T47D (cell line): ENCODE data around the gene FGFRL1.

Source experiments
- DNase-seq, 2 experiments: peaks; one replicate each; pipeline versions ENCODE4 v3.0.0 to v3.0.0-alpha.2; 2011 to 2012; ENCODE audit warnings: low read depth in 1 of 2, low spot score in 1 of 2
- JUND ChIP-seq: IDR thresholded peaks from 2 replicates; pipeline ENCODE4 v1.6.1; 2012; ENCODE audit warnings: low read depth
- in situ Hi-C: cut with HindIII; loops from 2 replicates; pipeline ENCODE4 v1.10.0; 2016; ENCODE audit warnings: low sequenced_read_pairs, low pct_unique_long_range_greater_than_20kb

FGFRL1 gene

DNA sequence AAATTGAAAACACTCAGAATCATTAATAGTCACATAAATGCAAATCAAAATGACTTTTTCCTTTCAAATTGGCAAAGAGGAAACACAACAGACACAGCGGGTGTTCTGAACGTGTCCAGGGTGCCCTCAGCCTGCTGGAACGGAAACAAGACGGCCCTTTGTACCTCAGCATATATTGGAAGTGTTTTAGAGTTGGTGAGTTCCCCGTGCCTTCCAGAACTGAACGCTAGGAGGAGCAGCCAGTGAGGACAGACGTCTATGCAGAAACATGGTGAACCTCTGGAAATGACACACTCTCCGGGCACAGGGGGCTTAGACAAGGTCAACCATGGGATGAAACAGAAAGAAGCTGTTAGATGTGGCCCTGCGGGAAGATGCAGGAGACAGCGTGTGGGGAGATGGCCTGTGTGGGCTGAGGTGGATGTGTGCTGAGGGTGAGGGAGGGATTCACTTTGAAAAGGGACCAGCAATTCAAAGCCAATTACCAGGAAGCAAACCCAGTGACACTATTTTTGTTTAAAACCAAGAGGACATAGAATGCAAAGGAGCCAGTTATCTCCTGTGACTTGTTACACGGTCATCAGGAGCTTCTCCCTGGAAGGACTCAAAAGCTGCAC is 61.5 kb downstream of the FGFRL1 start:
- in situ Hi-C loops, result no loop called here
- peak; percentile 70 to 74 for DNase-seq
- TF ChIP-seq JUND, result no peak

DNA sequence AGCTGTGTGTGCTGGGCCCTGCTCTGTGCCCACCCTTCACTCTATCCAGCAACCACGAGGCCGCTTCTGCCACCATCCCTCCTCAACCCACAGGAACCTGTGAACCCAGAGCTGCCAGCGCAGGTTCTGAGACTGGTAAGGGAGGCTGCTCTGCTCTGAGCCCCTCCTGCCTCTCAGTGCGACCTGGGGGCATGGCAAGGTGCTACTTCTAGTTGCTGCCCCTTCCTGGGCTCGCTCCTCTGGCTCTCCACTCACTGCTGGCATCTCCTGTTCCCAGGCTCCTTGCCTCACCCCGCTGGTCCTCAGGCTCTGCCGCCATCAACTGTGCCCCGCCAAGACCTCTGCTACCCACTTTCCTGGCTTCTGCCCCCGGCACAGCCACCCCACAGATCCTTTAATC is 62.7 kb downstream of the FGFRL1 start:
- in situ Hi-C loops, result no loop called here
- TF ChIP-seq JUND, result no peak
- no peak for DNase-seq

DNA sequence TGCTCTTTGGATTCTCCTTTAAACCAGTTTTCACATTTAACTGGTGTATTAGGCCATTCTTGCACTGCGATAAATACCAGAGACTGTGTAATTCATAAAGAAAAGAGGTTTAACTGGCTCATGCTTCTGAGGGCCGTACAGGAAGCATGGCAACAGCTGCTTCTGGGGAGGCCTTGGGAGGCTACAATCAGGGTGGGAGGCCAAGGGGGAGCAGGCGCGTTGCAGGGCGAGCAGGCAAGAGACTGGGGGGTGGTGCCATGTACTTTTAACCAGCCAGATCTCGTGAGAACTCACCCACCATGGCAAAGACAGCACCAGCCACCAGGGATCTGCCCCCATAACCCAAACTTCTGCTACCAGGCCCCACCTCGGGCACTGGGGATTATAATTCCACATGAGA is 63.8 kb downstream of the FGFRL1 start:
- no peak for DNase-seq
- TF ChIP-seq JUND, result no peak
- in situ Hi-C loops, result no loop called here

DNA sequence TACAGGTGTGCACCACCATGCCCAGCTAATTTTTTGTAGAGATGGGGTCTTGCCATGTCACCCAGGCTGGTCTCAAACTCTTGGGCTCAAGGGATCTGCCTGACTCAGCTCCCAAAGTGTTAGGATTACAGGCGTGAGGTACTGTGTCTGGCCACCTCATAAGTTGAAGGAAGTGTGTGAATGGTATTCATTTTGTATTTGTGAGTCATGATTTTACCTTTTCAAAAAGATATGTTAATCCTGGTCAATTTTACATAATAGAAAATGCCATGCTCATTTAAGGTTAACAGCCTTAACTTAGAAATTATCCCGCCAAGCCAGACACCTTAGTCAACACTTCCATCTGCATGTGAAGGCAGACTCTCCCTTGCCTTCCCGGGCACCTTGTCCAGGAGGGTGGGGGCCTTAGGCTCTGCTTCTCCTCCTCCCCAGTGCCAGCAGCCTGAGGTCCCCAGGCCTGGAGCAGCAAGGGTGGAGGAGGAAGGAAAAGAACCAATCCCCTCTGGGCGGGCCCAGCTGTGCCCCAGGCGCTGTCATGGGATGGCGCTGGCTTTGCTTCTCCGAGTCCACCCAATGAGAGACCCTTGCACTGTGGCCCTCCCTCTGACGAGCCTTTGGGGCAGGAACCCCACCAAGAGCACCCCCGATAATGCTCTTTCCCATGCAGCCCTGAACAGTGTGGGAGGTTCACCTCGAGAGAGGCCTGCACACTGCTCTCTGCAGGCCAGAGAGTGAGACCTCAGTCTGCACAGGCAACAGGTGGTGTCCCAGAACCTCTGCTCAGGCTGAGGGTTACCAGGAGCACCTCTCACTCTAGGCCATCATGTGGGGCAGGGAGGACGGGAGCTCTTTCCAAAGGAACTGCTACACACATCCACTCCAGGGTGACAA is 64.6 kb downstream of the FGFRL1 start:
- in situ Hi-C loops, result no loop called here
- TF ChIP-seq JUND, result no peak
- no peak for DNase-seq
